ENCODE measurements around the gene A1CF. TPM values are rescaled to one million over a fixed set of nuclear protein-coding genes. Genes with fewer than 3 reads are reported as not detected.

Gene A1CF
- total and polyA plus RNA-seq, 10 of the 15 experiments (the other 5 are each of a cell fraction or from before 2014, with no cell fraction given), result 0.10 TPM; not detected in 9

- ATAC-seq (no peak), FAIRE-seq (no peak), DNase-seq (ENCODE audit: low read depth, low spot score) (no peak)
- Histone ChIP-seq H3K79me2 (ENCODE audit: control insufficient read depth, insufficient read depth, low read length) (no peaks in the 10 kb centered on the region), H3K36me3 (ENCODE audit: control insufficient read depth in 2 of 2, insufficient read depth in 2 of 2, low read length in 1 of 2) (no peaks in the 10 kb centered on the region), H3K4me1 (ENCODE audit: control insufficient read depth, insufficient read depth, low read length) (no peaks in the 10 kb centered on the region), H3K4me3 (no peak overlapping the region), H2AFZ (ENCODE audit: control insufficient read depth, low read depth, low read length) (no peak overlapping the region), H3K9ac (ENCODE audit: control insufficient read depth, insufficient read depth, low read length) (no peak overlapping the region), H3K9me3 (replicated peaks; ENCODE audit: control insufficient read depth, insufficient read depth, low read length) (no peaks in the 10 kb centered on the region), H3K27ac (ENCODE audit: control insufficient read depth, insufficient read depth) (no peak overlapping the region), H4K20me1 (ENCODE audit: control insufficient read depth, insufficient read depth) (no peaks in the 10 kb centered on the region), H3K27me3 (replicated peaks in 1 of 2; ENCODE audit: control insufficient read depth in 2 of 2, insufficient read depth in 2 of 2, low read length in 1 of 2) (no peaks in the 10 kb centered on the region; a peak in 1 of 4 replicates), H3K4me2 (ENCODE audit: control insufficient read depth, insufficient read depth) (no peak overlapping the region)
- intact Hi-C loops (cut with micrococcal nuclease; ENCODE audit: unreplicated experiment) (no loop called here), in situ Hi-C loops (cut with MboI) (no loop called here)
- POLR2A ChIA-PET, result no interaction called here
- SMC1A ChIA-PET (ENCODE audit: uncharacterized antibody, unreplicated experiment), result no interaction called here
- RAD21 ChIA-PET (ENCODE audit: unreplicated experiment), result no interaction called here
- no TSS peak for BruUV-seq (replicated peaks)
- CTCF ChIA-PET, result interaction anchor here (1.1 kb wide), 1 partner anchor 9 kb away, joined by 3 read pairs; no protein-coding TSS in a partner anchor
- no peak for TF ChIP-seq ZBED1 (IDR thresholded peaks at IDR 0.05; ENCODE audit: borderline replicate concordance)
- TF ChIP-seq HDAC6 (IDR thresholded peaks at IDR 0.05; ENCODE audit: unreplicated experiment), result no peak
- TF ChIP-seq, protein P1, sequence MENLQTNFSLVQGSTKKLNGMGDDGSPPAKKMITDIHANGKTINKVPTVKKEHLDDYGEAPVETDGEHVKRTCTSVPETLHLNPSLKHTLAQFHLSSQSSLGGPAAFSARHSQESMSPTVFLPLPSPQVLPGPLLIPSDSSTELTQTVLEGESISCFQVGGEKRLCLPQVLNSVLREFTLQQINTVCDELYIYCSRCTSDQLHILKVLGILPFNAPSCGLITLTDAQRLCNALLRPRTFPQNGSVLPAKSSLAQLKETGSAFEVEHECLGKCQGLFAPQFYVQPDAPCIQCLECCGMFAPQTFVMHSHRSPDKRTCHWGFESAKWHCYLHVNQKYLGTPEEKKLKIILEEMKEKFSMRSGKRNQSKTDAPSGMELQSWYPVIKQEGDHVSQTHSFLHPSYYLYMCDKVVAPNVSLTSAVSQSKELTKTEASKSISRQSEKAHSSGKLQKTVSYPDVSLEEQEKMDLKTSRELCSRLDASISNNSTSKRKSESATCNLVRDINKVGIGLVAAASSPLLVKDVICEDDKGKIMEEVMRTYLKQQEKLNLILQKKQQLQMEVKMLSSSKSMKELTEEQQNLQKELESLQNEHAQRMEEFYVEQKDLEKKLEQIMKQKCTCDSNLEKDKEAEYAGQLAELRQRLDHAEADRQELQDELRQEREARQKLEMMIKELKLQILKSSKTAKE (IDR thresholded peaks at IDR 0.05; ENCODE audit: low read depth, poor library complexity, severe bottlenecking), result no peak
- no peak for TF ChIP-seq NRF1 (conservative IDR thresholded peaks at IDR 0.05; ENCODE audit: low read depth, low read length)
- TF ChIP-seq MTA3 (IDR thresholded peaks at IDR 0.05; ENCODE audit: borderline replicate concordance, low read length), result no peak
- TF ChIP-seq IRF5 (IDR thresholded peaks at IDR 0.05; ENCODE audit: borderline replicate concordance), result no peak
- TF ChIP-seq HDGF (IDR thresholded peaks at IDR 0.05), result no peak
- no peak for TF ChIP-seq LARP7 (IDR thresholded peaks at IDR 0.05)
- TF ChIP-seq NFXL1 (IDR thresholded peaks at IDR 0.05; ENCODE audit: borderline replicate concordance), result no peak
- no peak for TF ChIP-seq RELA (IDR thresholded peaks at IDR 0.05; ENCODE audit: borderline replicate concordance, partially characterized antibody)
- TF ChIP-seq STAT3 (IDR thresholded peaks at IDR 0.05; ENCODE audit: low read depth, low read length), result no peak
- TF ChIP-seq BMI1 (IDR thresholded peaks at IDR 0.05; ENCODE audit: borderline replicate concordance), result no peak
- TF ChIP-seq TBL1XR1 (IDR thresholded peaks at IDR 0.05; ENCODE audit: low read depth, low read length), result no peak
- no peak for TF ChIP-seq CEBPB (IDR thresholded peaks at IDR 0.05; ENCODE audit: borderline replicate concordance in 1 of 2, low read depth in 2 of 2, low read length in 2 of 2)
- TF ChIP-seq, protein P2, sequence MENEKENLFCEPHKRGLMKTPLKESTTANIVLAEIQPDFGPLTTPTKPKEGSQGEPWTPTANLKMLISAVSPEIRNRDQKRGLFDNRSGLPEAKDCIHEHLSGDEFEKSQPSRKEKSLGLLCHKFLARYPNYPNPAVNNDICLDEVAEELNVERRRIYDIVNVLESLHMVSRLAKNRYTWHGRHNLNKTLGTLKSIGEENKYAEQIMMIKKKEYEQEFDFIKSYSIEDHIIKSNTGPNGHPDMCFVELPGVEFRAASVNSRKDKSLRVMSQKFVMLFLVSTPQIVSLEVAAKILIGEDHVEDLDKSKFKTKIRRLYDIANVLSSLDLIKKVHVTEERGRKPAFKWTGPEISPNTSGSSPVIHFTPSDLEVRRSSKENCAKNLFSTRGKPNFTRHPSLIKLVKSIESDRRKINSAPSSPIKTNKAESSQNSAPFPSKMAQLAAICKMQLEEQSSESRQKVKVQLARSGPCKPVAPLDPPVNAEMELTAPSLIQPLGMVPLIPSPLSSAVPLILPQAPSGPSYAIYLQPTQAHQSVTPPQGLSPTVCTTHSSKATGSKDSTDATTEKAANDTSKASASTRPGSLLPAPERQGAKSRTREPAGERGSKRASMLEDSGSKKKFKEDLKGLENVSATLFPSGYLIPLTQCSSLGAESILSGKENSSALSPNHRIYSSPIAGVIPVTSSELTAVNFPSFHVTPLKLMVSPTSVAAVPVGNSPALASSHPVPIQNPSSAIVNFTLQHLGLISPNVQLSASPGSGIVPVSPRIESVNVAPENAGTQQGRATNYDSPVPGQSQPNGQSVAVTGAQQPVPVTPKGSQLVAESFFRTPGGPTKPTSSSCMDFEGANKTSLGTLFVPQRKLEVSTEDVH (IDR thresholded peaks at IDR 0.05; ENCODE audit: low read depth, partially characterized antibody), result no peak
- TF ChIP-seq RUNX3 (IDR thresholded peaks at IDR 0.05; ENCODE audit: low read length), result no peak
- TF ChIP-seq RCOR1 (conservative IDR thresholded peaks at IDR 0.05; ENCODE audit: low read depth, low read length), result no peak
- WGBS (ENCODE audit: insufficient coverage, insufficient replicate concordance, low lambda C conversion rate, missing lambda C conversion rate), result 13% methylated on average over 3 of the region's 3 CpGs
Measured at GRCh38 chr10:50798297-50798696, 87.1 kb downstream of the A1CF start.

All from GM12878 (cell line).